Measurements from ENCODE around the gene A2ML1. TPM values are rescaled to one million over a fixed set of nuclear protein-coding genes. Genes with fewer than 3 reads are reported as not detected.

The A2ML1 gene
- total RNA-seq, 1 donor from 2014 or later: not detected

DNA sequence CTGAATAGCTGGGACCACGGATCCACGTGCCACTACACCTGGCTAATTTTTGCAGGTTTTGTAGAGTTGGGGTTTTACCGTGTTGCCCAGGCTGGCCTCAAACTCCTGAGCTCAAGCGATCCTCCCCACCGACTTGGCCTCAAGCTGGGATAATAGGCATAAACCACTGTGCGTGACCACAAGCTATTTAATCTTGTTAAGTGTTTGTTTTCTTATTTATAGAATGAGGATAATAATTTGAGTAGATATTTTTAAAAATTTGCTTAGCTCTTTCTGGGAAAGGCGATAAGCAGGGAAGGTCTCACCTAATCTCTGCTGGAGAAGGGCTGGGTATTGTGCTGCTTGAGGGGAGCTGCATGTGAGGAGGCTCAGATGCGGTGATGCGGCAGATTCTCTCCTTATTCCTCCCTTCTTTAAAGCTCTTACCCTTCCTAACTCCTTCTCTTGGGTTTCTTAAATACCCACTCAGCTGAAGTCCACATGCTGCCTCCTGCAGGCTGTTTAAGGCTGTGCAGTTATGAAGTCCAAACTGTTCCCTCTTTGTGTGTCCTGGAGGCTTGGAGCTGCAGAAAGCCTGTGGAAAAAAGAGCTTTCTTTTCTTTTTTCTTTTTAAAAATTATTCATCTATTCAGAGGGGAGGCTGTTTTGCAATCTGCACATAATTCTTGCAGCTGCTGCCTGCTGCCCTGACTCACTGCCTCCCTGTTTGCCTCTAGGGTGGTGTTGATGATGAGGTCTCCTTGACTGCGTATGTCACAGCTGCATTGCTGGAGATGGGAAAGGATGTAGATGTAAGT, 37.9 kb downstream of the A2ML1 start:
- H3K4me2 ChIP-seq (ENCODE audit: low read length): no peak overlapping the region
- H2AFZ ChIP-seq (ENCODE audit: low read depth, low read length): no peak overlapping the region
- H3K4me1 Mint-ChIP-seq (ENCODE audit: low read depth, unreplicated experiment): no peaks in the 10 kb centered on the region
- peak; percentile 19 for DNase-seq (ENCODE audit: low read depth)
- H3K79me2 ChIP-seq (ENCODE audit: insufficient read depth, low read length): no peaks in the 10 kb centered on the region
- H3K27me3 Mint-ChIP-seq (ENCODE audit: low read depth, unreplicated experiment): peaks cover 2% of the 10 kb centered on the region
- H3K9me3 ChIP-seq (ENCODE audit: insufficient read depth, low read depth, low read length): no peaks in the 10 kb centered on the region
- no peak overlapping the region for H3K27ac Mint-ChIP-seq (ENCODE audit: unreplicated experiment)
- FAIRE-seq: no peak
- H3K4me1 ChIP-seq (ENCODE audit: insufficient read depth, low read length): no peaks in the 10 kb centered on the region
- no peak overlapping the region for H3K27ac ChIP-seq (ENCODE audit: low read depth, low read length)
- H3K9me3 Mint-ChIP-seq (ENCODE audit: unreplicated experiment): no peaks in the 10 kb centered on the region
- no peak overlapping the region for H3K9ac ChIP-seq (ENCODE audit: low read length)
- H3K27me3 ChIP-seq (ENCODE audit: insufficient read depth, low read length): no peaks in the 10 kb centered on the region
- H3K4me3 Mint-ChIP-seq (ENCODE audit: unreplicated experiment): no peak overlapping the region
- no peaks in the 10 kb centered on the region for H4K20me1 ChIP-seq (ENCODE audit: insufficient read depth, low read length)
- H3K4me3 ChIP-seq (ENCODE audit: insufficient read depth, low read depth, low read length): no peak overlapping the region
- no peak for TF ChIP-seq EZH2 (IDR thresholded peaks at IDR 0.05; ENCODE audit: insufficient read depth, low read length)
- TF ChIP-seq, protein P1, sequence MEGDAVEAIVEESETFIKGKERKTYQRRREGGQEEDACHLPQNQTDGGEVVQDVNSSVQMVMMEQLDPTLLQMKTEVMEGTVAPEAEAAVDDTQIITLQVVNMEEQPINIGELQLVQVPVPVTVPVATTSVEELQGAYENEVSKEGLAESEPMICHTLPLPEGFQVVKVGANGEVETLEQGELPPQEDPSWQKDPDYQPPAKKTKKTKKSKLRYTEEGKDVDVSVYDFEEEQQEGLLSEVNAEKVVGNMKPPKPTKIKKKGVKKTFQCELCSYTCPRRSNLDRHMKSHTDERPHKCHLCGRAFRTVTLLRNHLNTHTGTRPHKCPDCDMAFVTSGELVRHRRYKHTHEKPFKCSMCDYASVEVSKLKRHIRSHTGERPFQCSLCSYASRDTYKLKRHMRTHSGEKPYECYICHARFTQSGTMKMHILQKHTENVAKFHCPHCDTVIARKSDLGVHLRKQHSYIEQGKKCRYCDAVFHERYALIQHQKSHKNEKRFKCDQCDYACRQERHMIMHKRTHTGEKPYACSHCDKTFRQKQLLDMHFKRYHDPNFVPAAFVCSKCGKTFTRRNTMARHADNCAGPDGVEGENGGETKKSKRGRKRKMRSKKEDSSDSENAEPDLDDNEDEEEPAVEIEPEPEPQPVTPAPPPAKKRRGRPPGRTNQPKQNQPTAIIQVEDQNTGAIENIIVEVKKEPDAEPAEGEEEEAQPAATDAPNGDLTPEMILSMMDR (IDR thresholded peaks at IDR 0.05; ENCODE audit: insufficient read depth, low read depth, low read length): peak; percentile 36
- no peaks in the 10 kb centered on the region for H3K36me3 ChIP-seq (ENCODE audit: insufficient read depth, low read length)
- H3K36me3 Mint-ChIP-seq (ENCODE audit: low read depth, unreplicated experiment): no peaks in the 10 kb centered on the region

DNA sequence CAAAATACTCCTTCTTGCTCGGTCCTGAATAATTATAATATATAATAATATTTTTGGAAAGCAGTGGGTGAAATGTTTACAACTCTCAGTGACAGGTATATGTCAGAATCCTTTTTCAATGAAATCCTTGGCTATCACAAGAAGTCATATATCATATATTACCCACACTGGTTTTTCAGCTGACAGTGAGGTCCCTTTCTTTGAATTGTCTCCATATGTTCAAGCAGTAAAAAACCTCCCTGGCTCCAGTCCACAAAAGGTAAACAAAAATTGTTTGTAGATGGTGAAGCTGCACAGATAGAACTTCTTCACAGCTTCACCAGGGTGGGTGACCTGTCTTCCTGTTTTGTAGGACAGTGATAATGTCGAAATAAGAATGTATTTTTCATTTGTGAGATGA, 44.0 kb downstream of the A2ML1 start:
- H3K27me3 Mint-ChIP-seq (ENCODE audit: low read depth, unreplicated experiment): no peaks in the 10 kb centered on the region
- no peaks in the 10 kb centered on the region for H3K4me1 Mint-ChIP-seq (ENCODE audit: low read depth, unreplicated experiment)
- H3K9ac ChIP-seq (ENCODE audit: low read length): no peak overlapping the region
- H3K36me3 ChIP-seq (ENCODE audit: insufficient read depth, low read length): no peaks in the 10 kb centered on the region
- H3K4me2 ChIP-seq (ENCODE audit: low read length): no peak overlapping the region
- H3K27ac ChIP-seq (ENCODE audit: low read depth, low read length): no peak overlapping the region
- H3K4me3 ChIP-seq (ENCODE audit: insufficient read depth, low read depth, low read length): no peak overlapping the region
- no peaks in the 10 kb centered on the region for H3K4me1 ChIP-seq (ENCODE audit: insufficient read depth, low read length)
- H3K27me3 ChIP-seq (ENCODE audit: insufficient read depth, low read length): no peaks in the 10 kb centered on the region
- H3K9me3 ChIP-seq (ENCODE audit: insufficient read depth, low read depth, low read length): no peaks in the 10 kb centered on the region
- no peak overlapping the region for H2AFZ ChIP-seq (ENCODE audit: low read depth, low read length)
- H4K20me1 ChIP-seq (ENCODE audit: insufficient read depth, low read length): no peaks in the 10 kb centered on the region
- TF ChIP-seq EZH2 (IDR thresholded peaks at IDR 0.05; ENCODE audit: insufficient read depth, low read length): no peak
- TF ChIP-seq, protein P1 (IDR thresholded peaks at IDR 0.05; ENCODE audit: insufficient read depth, low read depth, low read length): no peak
- no peaks in the 10 kb centered on the region for H3K36me3 Mint-ChIP-seq (ENCODE audit: low read depth, unreplicated experiment)
- no peak for DNase-seq (ENCODE audit: low read depth)
- H3K4me3 Mint-ChIP-seq (ENCODE audit: unreplicated experiment): no peak overlapping the region
- FAIRE-seq: no peak
- no peaks in the 10 kb centered on the region for H3K9me3 Mint-ChIP-seq (ENCODE audit: unreplicated experiment)
- no peak overlapping the region for H3K27ac Mint-ChIP-seq (ENCODE audit: unreplicated experiment)
- H3K79me2 ChIP-seq (ENCODE audit: insufficient read depth, low read length): no peaks in the 10 kb centered on the region

DNA sequence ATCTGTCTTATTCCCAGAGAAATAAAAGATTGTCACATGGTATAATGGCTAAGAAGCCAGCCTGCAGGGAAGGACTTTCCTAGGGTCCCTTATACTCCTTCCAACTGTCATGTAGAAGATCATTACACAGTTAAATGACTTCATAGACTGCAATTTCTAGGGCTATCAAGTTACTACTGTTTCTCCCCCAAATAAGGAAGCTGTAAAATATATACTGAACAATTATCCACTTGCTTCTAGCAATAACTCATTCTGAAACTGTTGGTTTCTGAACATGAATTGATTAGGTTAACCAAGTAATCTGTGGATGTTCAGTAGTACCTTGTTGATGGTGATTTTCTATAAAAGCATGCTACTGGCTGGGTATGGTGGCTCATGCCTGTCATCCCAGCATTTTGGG, 44.6 kb downstream of the A2ML1 start:
- FAIRE-seq (no peak), DNase-seq (ENCODE audit: low read depth) (no peak)
- Histone ChIP-seq H3K9ac (ENCODE audit: low read length) (no peak overlapping the region), H2AFZ (ENCODE audit: low read depth, low read length) (no peak overlapping the region), H3K36me3 (ENCODE audit: insufficient read depth, low read length) (no peaks in the 10 kb centered on the region), H3K4me3 (ENCODE audit: insufficient read depth, low read depth, low read length) (no peak overlapping the region), H4K20me1 (ENCODE audit: insufficient read depth, low read length) (no peaks in the 10 kb centered on the region), H3K27ac (ENCODE audit: low read depth, low read length) (no peak overlapping the region), H3K4me1 (ENCODE audit: insufficient read depth, low read length) (no peaks in the 10 kb centered on the region), H3K4me2 (ENCODE audit: low read length) (no peak overlapping the region), H3K79me2 (ENCODE audit: insufficient read depth, low read length) (no peaks in the 10 kb centered on the region), H3K9me3 (ENCODE audit: insufficient read depth, low read depth, low read length) (no peaks in the 10 kb centered on the region), H3K27me3 (ENCODE audit: insufficient read depth, low read length) (no peaks in the 10 kb centered on the region)
- no peak overlapping the region for H3K27ac Mint-ChIP-seq (ENCODE audit: unreplicated experiment)
- H3K36me3 Mint-ChIP-seq (ENCODE audit: low read depth, unreplicated experiment): no peaks in the 10 kb centered on the region
- H3K4me1 Mint-ChIP-seq (ENCODE audit: low read depth, unreplicated experiment): no peaks in the 10 kb centered on the region
- no peaks in the 10 kb centered on the region for H3K9me3 Mint-ChIP-seq (ENCODE audit: unreplicated experiment)
- TF ChIP-seq EZH2 (IDR thresholded peaks at IDR 0.05; ENCODE audit: insufficient read depth, low read length): no peak
- TF ChIP-seq, protein P1 (IDR thresholded peaks at IDR 0.05; ENCODE audit: insufficient read depth, low read depth, low read length): no peak
- no peaks in the 10 kb centered on the region for H3K27me3 Mint-ChIP-seq (ENCODE audit: low read depth, unreplicated experiment)
- H3K4me3 Mint-ChIP-seq (ENCODE audit: unreplicated experiment): no peak overlapping the region

Measured in astrocyte (in vitro differentiated cells and primary cell).